HEK293 (cell line): ENCODE measurements around the gene SCAF11.

ENCODE experiments used
- CTCF ChIA-PET: fragments of 350-600 bp; formaldehyde crosslinking; extraction: SDS; loops from one replicate; lab custom pipeline; 2021; ENCODE audit warnings: antibody characterized with exemption; lab: Yijun Ruan, JAX
- POLR2A ChIA-PET: fragments of 300-600 bp; formaldehyde crosslinking; extraction: SDS; loops from one replicate; lab custom pipeline; 2020; ENCODE audit warnings: antibody characterized with exemption, inconsistent platforms; lab: Yijun Ruan, JAX
- H3K27ac ChIP-seq: fragments of 200-500 bp; sonication (Bioruptor generic); 2 replicates; pipeline ENCODE4 v1.5.1; 2014; ENCODE audit warnings: low read depth, low read length, control low read depth, inconsistent platforms; ENCODE audit errors: extremely low read depth
- H3K36me3 ChIP-seq, 2 experiments: fragments of 200-500 bp in 1 of 2; sonication (Bioruptor generic) in 1 of 2; 1 replicate in 1 of 2; 2 replicates in 1 of 2; pipeline ENCODE4 v1.5.1; 2014 to 2017; ENCODE audit warnings: inconsistent platforms in 2 of 2, low read length in 2 of 2; ENCODE audit not compliant: control insufficient read depth in 2 of 2, insufficient read depth in 1 of 2
- H3K4me1 ChIP-seq: fragments of 200-500 bp; sonication (Bioruptor generic); 2 replicates; pipeline ENCODE4 v1.5.1; 2014; ENCODE audit warnings: mild to moderate bottlenecking, low read length, inconsistent platforms; ENCODE audit not compliant: control insufficient read depth, insufficient read depth
- H3K4me3 ChIP-seq: 2 replicates; pipeline ENCODE4 v1.5.1; 2011; ENCODE audit warnings: low read depth, mild to moderate bottlenecking, control low read depth, low read length, moderate library complexity
- H3K9me3 ChIP-seq: fragments of 200-500 bp; sonication (Bioruptor generic); 2 replicates; pipeline ENCODE4 v1.5.1; 2014; ENCODE audit warnings: low read depth, low read length, inconsistent platforms; ENCODE audit not compliant: control insufficient read depth, insufficient read depth
- FEZF1 ChIP-seq: fragments of 450-650 bp; formaldehyde crosslinking; IDR thresholded peaks from 2 replicates; pipeline ENCODE4 v1.5.1; 2016; ENCODE audit warnings: missing biosample characterization, missing genetic modification characterization
- INSM2 ChIP-seq: fragments of 450-650 bp; formaldehyde crosslinking; IDR thresholded peaks from 2 replicates; pipeline ENCODE4 v1.5.1; 2016; ENCODE audit warnings: missing biosample characterization, missing genetic modification characterization
- MYNN ChIP-seq: fragments of 450-650 bp; formaldehyde crosslinking; IDR thresholded peaks from 2 replicates; pipeline ENCODE4 v1.5.1; 2016; ENCODE audit warnings: missing biosample characterization, missing genetic modification characterization, borderline replicate concordance
- SALL2 ChIP-seq: fragments of 450-650 bp; formaldehyde crosslinking; IDR thresholded peaks from 2 replicates; pipeline ENCODE4 v1.5.0; 2017; ENCODE audit warnings: missing biosample characterization, mild to moderate bottlenecking, missing genetic modification characterization, borderline replicate concordance
- SP7 ChIP-seq: fragments of 450-650 bp; formaldehyde crosslinking; IDR thresholded peaks from 2 replicates; pipeline ENCODE4 v1.5.1; 2016; ENCODE audit warnings: missing biosample characterization, missing genetic modification characterization
- ZBTB10 ChIP-seq: fragments of 450-650 bp; formaldehyde crosslinking; IDR thresholded peaks from 2 replicates; pipeline ENCODE4 v1.5.1; 2016; ENCODE audit warnings: missing biosample characterization, missing genetic modification characterization
- ZBTB26 ChIP-seq: fragments of 450-650 bp; formaldehyde crosslinking; optimal IDR thresholded peaks from 2 replicates; pipeline ENCODE3; 2016; ENCODE audit warnings: missing biosample characterization, mild to moderate bottlenecking, missing genetic modification characterization
- ZFP41 ChIP-seq: fragments of 450-650 bp; formaldehyde crosslinking; IDR thresholded peaks from 2 replicates; pipeline ENCODE4 v1.5.1; 2016; ENCODE audit warnings: missing biosample characterization, missing genetic modification characterization, borderline replicate concordance
- ZNF112 ChIP-seq: fragments of 450-650 bp; formaldehyde crosslinking; IDR thresholded peaks from 2 replicates; pipeline ENCODE4 v1.5.0; 2017; ENCODE audit warnings: missing biosample characterization, missing genetic modification characterization
- ZNF146 ChIP-seq: fragments of 450-650 bp; formaldehyde crosslinking; IDR thresholded peaks from 2 replicates; pipeline ENCODE4 v1.5.1; 2016; ENCODE audit warnings: missing biosample characterization, missing genetic modification characterization
- ZNF175 ChIP-seq: fragments of 450-650 bp; formaldehyde crosslinking; IDR thresholded peaks from 2 replicates; pipeline ENCODE4 v1.5.1; 2016; ENCODE audit warnings: missing biosample characterization, missing genetic modification characterization
- ZNF2 ChIP-seq: fragments of 450-650 bp; formaldehyde crosslinking; IDR thresholded peaks from 2 replicates; pipeline ENCODE4 v1.5.1; 2016; ENCODE audit warnings: missing biosample characterization, missing genetic modification characterization
- ZNF274 ChIP-seq, 2 experiments: fragments of 200-500 bp in 1 of 2; fragments of 450-650 bp in 1 of 2; sonication (Bioruptor generic) in 1 of 2; formaldehyde crosslinking in 1 of 2; IDR thresholded peaks; 2 replicates each; pipeline versions ENCODE4 v1.5.1 to v1.6.1; 2014 to 2016; ENCODE audit warnings: borderline replicate concordance in 1 of 2, inconsistent platforms in 1 of 2, low read length in 1 of 2, missing biosample characterization in 1 of 2, missing genetic modification characterization in 1 of 2
- ZNF510 ChIP-seq: fragments of 450-650 bp; formaldehyde crosslinking; IDR thresholded peaks from 2 replicates; pipeline ENCODE4 v1.5.1; 2018; ENCODE audit warnings: mild to moderate bottlenecking, missing genetic modification characterization, missing biosample characterization; ENCODE audit not compliant: insufficient replicate concordance
- ZNF600 ChIP-seq: fragments of 450-650 bp; formaldehyde crosslinking; IDR thresholded peaks from 2 replicates; pipeline ENCODE4 v1.5.1; 2016; ENCODE audit warnings: missing biosample characterization, missing genetic modification characterization
- ZNF654 ChIP-seq: fragments of 450-650 bp; formaldehyde crosslinking; IDR thresholded peaks from 2 replicates; pipeline ENCODE4 v1.5.1; 2016; ENCODE audit warnings: low read depth, missing biosample characterization, missing genetic modification characterization
- ZNF747 ChIP-seq: fragments of 450-650 bp; formaldehyde crosslinking; IDR thresholded peaks from 2 replicates; pipeline ENCODE4 v1.5.1; 2016; ENCODE audit warnings: missing biosample characterization, missing genetic modification characterization
- ZNF843 ChIP-seq: fragments of 450-650 bp; formaldehyde crosslinking; IDR thresholded peaks from 2 replicates; pipeline ENCODE4 v1.5.1; 2016; ENCODE audit warnings: missing biosample characterization, missing genetic modification characterization
- ZXDB ChIP-seq: fragments of 450-650 bp; formaldehyde crosslinking; IDR thresholded peaks from 2 replicates; pipeline ENCODE4 v1.5.1; 2016; ENCODE audit warnings: missing biosample characterization, missing genetic modification characterization
- TF ChIP-seq, protein P1 (sequence below): fragments of 450-650 bp; formaldehyde crosslinking; IDR thresholded peaks from 2 replicates; pipeline ENCODE4 v1.5.1; 2016; ENCODE audit warnings: missing biosample characterization, missing genetic modification characterization

SCAF11 gene

DNA sequence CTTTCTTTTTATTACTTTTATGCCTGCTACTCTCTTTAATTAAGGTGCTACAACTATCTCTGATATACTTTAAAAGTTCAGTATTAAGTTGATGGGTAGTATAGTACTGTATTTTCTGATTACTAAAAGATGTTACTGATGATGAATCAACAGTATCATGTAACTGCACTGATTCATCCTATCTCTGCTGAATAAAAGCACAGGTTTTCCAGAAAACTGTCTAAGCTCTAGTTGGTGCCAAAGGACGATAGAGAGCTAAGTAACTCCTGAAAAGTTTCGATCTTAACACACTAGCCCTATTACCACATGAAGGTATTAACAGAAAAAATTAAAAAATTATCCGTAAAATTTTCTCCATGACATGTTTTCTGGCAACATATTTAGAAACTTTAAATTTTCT is 2.1 kb downstream of the SCAF11 start:
- Histone ChIP-seq H3K4me1 (peaks cover 7% of the 10 kb centered on the region; the same call in 1 of the 2 replicates), H3K27ac (no peak overlapping the region), H3K4me3 (peak overlapping the region; percentile 90), H3K9me3 (no peaks in the 10 kb centered on the region), H3K36me3 (peaks cover 8 to 21% of the 10 kb centered on the region in 2 experiments)
- ChIA-PET CTCF (interaction anchor here (0.6 to 1.1 kb wide), 2 partner anchors 444 to 686 kb away, joined by 3 to 6 read pairs; no protein-coding TSS in a partner anchor), POLR2A (no interaction called here)
- no peak for TF ChIP-seq ZNF747 (tag by site-specific recombination)
- TF ChIP-seq INSM2 = no peak
- TF ChIP-seq ZNF146 = no peak
- TF ChIP-seq FEZF1 (tag by site-specific recombination) = no peak
- no peak for TF ChIP-seq ZBTB26
- TF ChIP-seq ZNF274 (IDR thresholded peaks at IDR 0.05; ENCODE audit: low read length) = no peak
- TF ChIP-seq ZNF274 (tag by site-specific recombination; IDR thresholded peaks at IDR 0.05; ENCODE audit: borderline replicate concordance) = no peak
- no peak for TF ChIP-seq ZNF510 (tag by site-specific recombination)
- TF ChIP-seq, protein P1, sequence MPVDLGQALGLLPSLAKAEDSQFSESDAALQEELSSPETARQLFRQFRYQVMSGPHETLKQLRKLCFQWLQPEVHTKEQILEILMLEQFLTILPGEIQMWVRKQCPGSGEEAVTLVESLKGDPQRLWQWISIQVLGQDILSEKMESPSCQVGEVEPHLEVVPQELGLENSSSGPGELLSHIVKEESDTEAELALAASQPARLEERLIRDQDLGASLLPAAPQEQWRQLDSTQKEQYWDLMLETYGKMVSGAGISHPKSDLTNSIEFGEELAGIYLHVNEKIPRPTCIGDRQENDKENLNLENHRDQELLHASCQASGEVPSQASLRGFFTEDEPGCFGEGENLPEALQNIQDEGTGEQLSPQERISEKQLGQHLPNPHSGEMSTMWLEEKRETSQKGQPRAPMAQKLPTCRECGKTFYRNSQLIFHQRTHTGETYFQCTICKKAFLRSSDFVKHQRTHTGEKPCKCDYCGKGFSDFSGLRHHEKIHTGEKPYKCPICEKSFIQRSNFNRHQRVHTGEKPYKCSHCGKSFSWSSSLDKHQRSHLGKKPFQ (tag by site-specific recombination) = no peak
- no peak for TF ChIP-seq SALL2 (tag by site-specific recombination)
- no peak for TF ChIP-seq ZNF600 (tag by site-specific recombination)
- no peak for TF ChIP-seq ZNF654 (tag by site-specific recombination)
- no peak for TF ChIP-seq ZNF112
- no peak for TF ChIP-seq ZBTB10 (tag by site-specific recombination)
- TF ChIP-seq ZNF175 (tag by site-specific recombination) = no peak
- TF ChIP-seq ZNF2 (tag by site-specific recombination) = no peak
- TF ChIP-seq ZFP41 (tag by site-specific recombination) = no peak
- TF ChIP-seq ZXDB (tag by site-specific recombination) = no peak

- TF ChIP-seq ZNF2 (tag by site-specific recombination) = no peak
- TF ChIP-seq SP7 (tag by site-specific recombination) = no peak
- no peak for TF ChIP-seq ZNF843 (tag by site-specific recombination)
- TF ChIP-seq MYNN (tag by site-specific recombination) = no peak
- peaks cover 10% of the 10 kb centered on the region for H3K4me1 ChIP-seq
- H3K4me3 ChIP-seq = no peak overlapping the region
- POLR2A ChIA-PET = no interaction called here
- peaks cover 8 to 21% of the 10 kb centered on the region in 2 experiments for H3K36me3 ChIP-seq
- H3K27ac ChIP-seq = no peak overlapping the region
- CTCF ChIA-PET = interaction anchor here (0.6 kb wide), 1 partner anchor 138 kb away, joined by 3 read pairs; no protein-coding TSS in a partner anchor
- no peaks in the 10 kb centered on the region for H3K9me3 ChIP-seq
Measured at GRCh38 chr12:45987340-45987727, 3.0 kb downstream of the SCAF11 start.
